HepG2 (cell line): ENCODE measurements around the gene TANGO6. TPM values are rescaled to one million over a fixed set of nuclear protein-coding genes. Genes with fewer than 3 reads are reported as not detected.
"Not testable (repeated sequence)": the region's sequence is repeated elsewhere in the genome, so short reads cannot be mapped to it uniquely, and the experiment has no call there.

ENCODE experiments used
- ATAC-seq: fragments of 200-7000 bp; cut with Tn5 transposase; 3 replicates; pipeline ENCODE4 v1.9.1; 2020; ENCODE audit warnings: mild to moderate bottlenecking, moderate library complexity
- BruUV-seq: library from RNA; stranded (reverse); fragments of 400-500 nt; replicated peaks from 2 replicates; lab custom pipeline; 2021; lab: Mats Ljungman, UMichigan
- CTCF ChIA-PET: fragments of 300-600 bp; formaldehyde crosslinking; extraction: SDS; loops from one replicate; lab custom pipeline; 2021; ENCODE audit warnings: low total read pairs, inconsistent platforms, low intra/inter-chr PET ratio; lab: Yijun Ruan, JAX
- POLR2A ChIA-PET: fragments of 350-600 bp; sonication (Branson Sonifier 250); formaldehyde crosslinking; loops from one replicate; lab custom pipeline; 2020; ENCODE audit warnings: antibody characterized with exemption, inconsistent platforms; lab: Yijun Ruan, JAX
- DNase-seq: peaks from one replicate; pipeline ENCODE4 v3.0.0-alpha.2; 2015; ENCODE audit warnings: low spot score
- FAIRE-seq: peaks from 3 replicates; lab custom pipeline; 2011; peaks lifted over from hg19 to GRCh38; lab: Jason Lieb, UNC
- H2AFZ ChIP-seq: one replicate; pipeline ENCODE4 v1.6.1; 2011; ENCODE audit warnings: low read length, inconsistent platforms
- H3K27ac ChIP-seq: fragments of 300-600 bp; 3 replicates; pipeline ENCODE4 v1.8.0; 2011; ENCODE audit warnings: mixed run types, mild to moderate bottlenecking, mixed read lengths, low read length, inconsistent platforms; ENCODE audit not compliant: insufficient read depth; ENCODE audit errors: extremely low read length
- H3K27me3 ChIP-seq, 2 experiments: fragments of 200-600 bp in 1 of 2; 2 replicates in 1 of 2; 3 replicates in 1 of 2; pipeline versions ENCODE4 v1.6.0 to v1.8.0; 2011; ENCODE audit warnings: low read length in 2 of 2, mild to moderate bottlenecking in 2 of 2, moderate library complexity in 2 of 2, inconsistent platforms in 1 of 2; ENCODE audit not compliant: insufficient read depth in 2 of 2, control insufficient read depth in 1 of 2
- H3K36me3 ChIP-seq, 2 experiments: fragments of 200-600 bp in 1 of 2; replicated peaks in 1 of 2; 2 replicates in 1 of 2; 3 replicates in 1 of 2; pipeline versions ENCODE4 v1.5.1 to v1.8.0; 2011; ENCODE audit warnings: low read length in 2 of 2, inconsistent platforms in 1 of 2; ENCODE audit not compliant: insufficient read depth in 2 of 2, control insufficient read depth in 1 of 2
- H3K4me1 ChIP-seq: 2 replicates; pipeline ENCODE4 v1.5.1; 2012; ENCODE audit warnings: low read length, inconsistent platforms; ENCODE audit not compliant: insufficient read depth
- H3K4me2 ChIP-seq: 2 replicates; pipeline ENCODE4 v1.6.0; 2011; ENCODE audit warnings: low read depth, low read length, inconsistent platforms
- H3K4me3 ChIP-seq, 3 experiments: fragments of 200-600 bp in 1 of 3; sonication (generic), shearing (Covaris generic) in 1 of 3; replicated peaks in 1 of 3; 2 replicates each; pipeline ENCODE4 v1.5.1; 2011 to 2016; ENCODE audit warnings: low read length in 3 of 3, inconsistent platforms in 2 of 3, low read depth in 2 of 3, mild to moderate bottlenecking in 2 of 3, control low read depth in 1 of 3, mixed read lengths in 1 of 3; ENCODE audit not compliant: insufficient read depth in 1 of 3
- H3K79me2 ChIP-seq: one replicate; pipeline ENCODE4 v1.6.1; 2011; ENCODE audit warnings: low read length, inconsistent platforms; ENCODE audit not compliant: insufficient read depth
- H3K9ac ChIP-seq: 2 replicates; pipeline ENCODE4 v1.6.0; 2011; ENCODE audit warnings: mild to moderate bottlenecking, low read depth, low read length, inconsistent platforms; ENCODE audit not compliant: insufficient read depth
- H3K9me3 ChIP-seq: 2 replicates; pipeline ENCODE4 v1.5.1; 2012; ENCODE audit warnings: mild to moderate bottlenecking, low read length
- H4K20me1 ChIP-seq: 2 replicates; pipeline ENCODE4 v1.6.0; 2011; ENCODE audit warnings: inconsistent platforms, mild to moderate bottlenecking, low read length, moderate library complexity; ENCODE audit not compliant: insufficient read depth
- HOXA9 ChIP-seq: sonication (generic); formaldehyde crosslinking; IDR thresholded peaks from 2 replicates; pipeline ENCODE4 v1.8.1; 2022; ENCODE audit warnings: missing genetic modification reagents, mild to moderate bottlenecking, moderate library complexity, borderline replicate concordance
- NCOA5 ChIP-seq: sonication (generic); formaldehyde crosslinking; IDR thresholded peaks from 2 replicates; pipeline ENCODE4 v1.4.0; 2020; ENCODE audit warnings: missing genetic modification reagents
- RAD21 ChIP-seq: fragments of 450-650 bp; formaldehyde crosslinking; IDR thresholded peaks from 2 replicates; pipeline ENCODE4 v1.5.0; 2020; ENCODE audit warnings: mild to moderate bottlenecking
- RFX5 ChIP-seq: IDR thresholded peaks from 2 replicates; pipeline ENCODE4 v1.6.1; 2011; ENCODE audit warnings: low read depth, low read length, improper control_type of control experiment
- SAP130 ChIP-seq: IDR thresholded peaks from 2 replicates; pipeline ENCODE4 v1.6.1; 2016; ENCODE audit warnings: low read depth
- SMC3 ChIP-seq: IDR thresholded peaks from 2 replicates; pipeline ENCODE4 v1.6.1; 2011; ENCODE audit warnings: low read length, improper control_type of control experiment
- STAG1 ChIP-seq: sonication (generic); formaldehyde crosslinking; IDR thresholded peaks from 2 replicates; pipeline ENCODE4 v1.4.0; 2020; ENCODE audit warnings: missing genetic modification reagents
- YEATS4 ChIP-seq: sonication (generic); formaldehyde crosslinking; IDR thresholded peaks from 2 replicates; pipeline ENCODE4 v1.4.0; 2020; ENCODE audit warnings: missing genetic modification reagents, borderline replicate concordance
- ZEB1 ChIP-seq: IDR thresholded peaks from 2 replicates; pipeline ENCODE4 v1.6.1; 2012; ENCODE audit warnings: mild to moderate bottlenecking, low read depth, inconsistent platforms; ENCODE audit not compliant: insufficient replicate concordance
- ZMYM2 ChIP-seq: sonication (generic); formaldehyde crosslinking; IDR thresholded peaks from 2 replicates; pipeline ENCODE4 v1.8.0; 2022; ENCODE audit warnings: mild to moderate bottlenecking, missing genetic modification reagents
- WGBS: methylation state at CpG from one replicate; pipeline ENCODE4 v1.1.6; 2017; ENCODE audit warnings: low lambda C conversion rate; 5-methylcytosine and 5-hydroxymethylcytosine counted together
- in situ Hi-C: cut with HindIII; loops from 2 replicates; pipeline ENCODE4 v1.10.0; 2017; ENCODE audit warnings: low pct_unique_long_range_greater_than_20kb; ENCODE audit not compliant: extremely low pct_ligation_motif_present
- intact Hi-C: fragments of 100-400 bp; cut with micrococcal nuclease; formaldehyde crosslinking; loops from one replicate; pipeline ENCODE4 v1.10.0; 2022; ENCODE audit not compliant: unreplicated experiment
- polyA plus RNA-seq, 8 experiments: library from polyadenylated mRNA; depleted of rRNA in 3 of 8; stranded (reverse) in 7 of 8; unstranded in 1 of 8; fragments of >200 nt; fragmentation: Illumina TruSeq in 4 of 8; extraction: Trizol in 4 of 8; gene quantifications; 2 replicates each; pipeline versions ENCODE4 v1.2.1 to v1.2.3, GENCODE V29; 2011 to 2016; ENCODE audit warnings: low read depth in 4 of 8, missing spikeins in 1 of 8, mixed read lengths in 1 of 8; ENCODE audit not compliant: insufficient read depth in 1 of 8
- total RNA-seq, 5 experiments: library from RNA; depleted of rRNA; stranded (reverse); fragments of >200 nt; fragmentation: Illumina TruSeq; extraction: Trizol; gene quantifications; 2 replicates each; pipeline ENCODE4 v1.2.3, GENCODE V29; 2016; ENCODE audit warnings: low read depth in 1 of 5
- TF ChIP-seq, protein P1 (sequence below): sonication (generic); formaldehyde crosslinking; IDR thresholded peaks from 2 replicates; pipeline ENCODE4 v1.5.0; 2020; ENCODE audit warnings: mild to moderate bottlenecking, missing genetic modification reagents, moderate library complexity
- TF ChIP-seq, protein P2 (sequence below): sonication (generic); formaldehyde crosslinking; conservative IDR thresholded peaks from 2 replicates; pipeline ENCODE4 v1.8.0; 2022; ENCODE audit warnings: mild to moderate bottlenecking, moderate library complexity, missing genetic modification reagents
- TF ChIP-seq, protein P3 (sequence below): sonication (generic); formaldehyde crosslinking; IDR thresholded peaks from 2 replicates; pipeline ENCODE4 v1.5.0; 2020; ENCODE audit warnings: mild to moderate bottlenecking, missing genetic modification reagents

Gene TANGO6
- total and polyA plus RNA-seq, 2 of the 13 experiments (the other 11 are each of a cell fraction or from before 2014, with no cell fraction given) = 7.2 to 13.3 TPM

DNA sequence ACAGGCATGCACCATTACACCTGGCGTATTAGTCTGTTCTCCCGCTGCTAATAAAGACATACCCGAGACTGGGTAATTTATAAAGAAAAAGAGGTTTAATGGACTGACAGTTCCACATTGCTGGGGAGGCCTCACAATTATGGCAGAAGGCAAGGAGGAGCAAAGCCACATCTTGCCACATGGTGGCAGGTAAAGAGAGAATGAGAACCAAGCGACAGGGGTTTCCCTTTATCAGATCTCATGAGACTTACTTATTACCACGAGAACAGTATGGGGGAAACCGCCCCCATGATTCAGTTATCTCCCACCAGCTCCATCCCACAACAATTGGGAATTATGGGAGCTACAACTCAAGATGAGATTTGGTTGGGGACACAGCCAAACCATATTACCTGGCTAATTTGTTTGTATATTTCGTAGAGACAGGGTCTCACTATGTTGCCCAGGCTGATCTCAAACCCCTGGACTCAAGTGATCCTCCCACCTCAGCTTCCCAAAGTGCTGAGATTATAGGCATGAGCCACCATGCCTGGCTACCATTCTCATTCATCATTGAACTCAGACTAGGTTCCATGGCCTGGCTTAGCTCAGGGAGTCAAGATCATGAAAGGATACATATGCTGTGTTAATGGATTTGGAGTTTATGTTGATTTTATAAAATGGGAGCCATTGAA lies 147.0 kb downstream of the TANGO6 start:
- WGBS = 88% methylated on average over 7 of the region's 7 CpGs
- H2AFZ ChIP-seq, DNase-seq, ATAC-seq, H3K27me3 ChIP-seq, H3K27ac ChIP-seq, H3K79me2 ChIP-seq: not testable (repeated sequence)
- in situ Hi-C loops = loop anchor here (10.0 kb wide), 1 partner anchor 114 kb away; the partner anchor contains the start of gene HAS3
- TF ChIP-seq RAD21 (CRISPR knock-in tag) = peak; percentile 38; the same call in 1 of the 2 replicates
- TF ChIP-seq HOXA9 = 0 out of 2 replicates have a peak, but pooled peaks have one; percentile 43
- TF ChIP-seq, protein P1, sequence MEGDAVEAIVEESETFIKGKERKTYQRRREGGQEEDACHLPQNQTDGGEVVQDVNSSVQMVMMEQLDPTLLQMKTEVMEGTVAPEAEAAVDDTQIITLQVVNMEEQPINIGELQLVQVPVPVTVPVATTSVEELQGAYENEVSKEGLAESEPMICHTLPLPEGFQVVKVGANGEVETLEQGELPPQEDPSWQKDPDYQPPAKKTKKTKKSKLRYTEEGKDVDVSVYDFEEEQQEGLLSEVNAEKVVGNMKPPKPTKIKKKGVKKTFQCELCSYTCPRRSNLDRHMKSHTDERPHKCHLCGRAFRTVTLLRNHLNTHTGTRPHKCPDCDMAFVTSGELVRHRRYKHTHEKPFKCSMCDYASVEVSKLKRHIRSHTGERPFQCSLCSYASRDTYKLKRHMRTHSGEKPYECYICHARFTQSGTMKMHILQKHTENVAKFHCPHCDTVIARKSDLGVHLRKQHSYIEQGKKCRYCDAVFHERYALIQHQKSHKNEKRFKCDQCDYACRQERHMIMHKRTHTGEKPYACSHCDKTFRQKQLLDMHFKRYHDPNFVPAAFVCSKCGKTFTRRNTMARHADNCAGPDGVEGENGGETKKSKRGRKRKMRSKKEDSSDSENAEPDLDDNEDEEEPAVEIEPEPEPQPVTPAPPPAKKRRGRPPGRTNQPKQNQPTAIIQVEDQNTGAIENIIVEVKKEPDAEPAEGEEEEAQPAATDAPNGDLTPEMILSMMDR = peak; percentile 34
- TF ChIP-seq STAG1 = peak; percentile 48
- TF ChIP-seq SMC3 = peak; percentile 4; the same call in 1 of the 2 replicates
- TF ChIP-seq, all 625 proteins: peak for 5; not testable (repeated sequence) for 620
- H3K4me1 ChIP-seq = peaks cover 36% of the 10 kb centered on the region
- not testable (repeated sequence) for H3K4me3 ChIP-seq, H3K4me2 ChIP-seq, FAIRE-seq, H3K9ac ChIP-seq, H3K9me3 ChIP-seq, H3K36me3 ChIP-seq, H4K20me1 ChIP-seq, BruUV-seq
- intact Hi-C loops = loop anchor here (5.0 to 10.0 kb wide), 3 partner anchors 42 to 146 kb away; partner anchors contain the start of genes HAS3 and TANGO6
- ChIA-PET POLR2A (interaction anchor here (0.9 kb wide), 1 partner anchor 14 kb away, joined by 3 read pairs; no protein-coding TSS in a partner anchor), CTCF (interaction anchor here (1.5 kb wide), 1 partner anchor 133 kb away, joined by 5 read pairs; no protein-coding TSS in a partner anchor)

DNA sequence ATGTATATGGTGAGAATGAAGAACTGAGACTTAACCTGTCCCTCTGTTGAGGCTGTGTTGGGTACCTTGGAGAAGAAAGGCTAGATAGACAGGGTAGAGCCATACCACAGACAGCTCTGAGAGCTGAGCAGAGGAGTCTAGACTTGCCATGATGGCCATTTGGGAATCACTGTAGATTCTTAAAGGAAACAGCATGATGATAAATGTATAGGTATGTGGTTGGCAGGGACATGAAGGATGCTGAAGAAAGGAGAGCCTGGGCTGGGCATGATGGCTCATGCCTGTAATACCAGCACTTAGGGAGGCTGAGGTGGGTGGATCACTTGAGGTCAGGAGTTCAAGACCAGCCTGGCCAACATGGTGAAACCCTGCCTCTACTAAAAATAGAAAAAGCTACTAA lies 147.7 kb downstream of the TANGO6 start:
- no peak overlapping the region for H3K4me3 ChIP-seq
- H3K79me2 ChIP-seq = no peaks in the 10 kb centered on the region
- DNase-seq = no peak
- H3K27ac ChIP-seq = no peak overlapping the region
- no peak overlapping the region for H3K4me2 ChIP-seq
- in situ Hi-C loops = loop anchor here (10.0 kb wide), 1 partner anchor 114 kb away; the partner anchor contains the start of gene HAS3
- ChIA-PET CTCF (no interaction called here), POLR2A (no interaction called here)
- intact Hi-C loops = loop anchor here (5.0 to 10.0 kb wide), 3 partner anchors 41 to 146 kb away; partner anchors contain the start of genes HAS3 and TANGO6
- no TSS peak for BruUV-seq
- no peaks in the 10 kb centered on the region for H4K20me1 ChIP-seq
- H3K36me3 ChIP-seq = no peaks in the 10 kb centered on the region
- FAIRE-seq = no peak
- H3K4me1 ChIP-seq = peaks cover 43% of the 10 kb centered on the region
- H3K27me3 ChIP-seq = no peaks in the 10 kb centered on the region
- no peak overlapping the region for H3K9ac ChIP-seq
- no peak overlapping the region for H2AFZ ChIP-seq
- ATAC-seq = no peak
- H3K9me3 ChIP-seq = no peaks in the 10 kb centered on the region
- no peak for TF ChIP-seq RFX5
- TF ChIP-seq SAP130 (CRISPR knock-in tag) = no peak
- TF ChIP-seq, protein P2, sequence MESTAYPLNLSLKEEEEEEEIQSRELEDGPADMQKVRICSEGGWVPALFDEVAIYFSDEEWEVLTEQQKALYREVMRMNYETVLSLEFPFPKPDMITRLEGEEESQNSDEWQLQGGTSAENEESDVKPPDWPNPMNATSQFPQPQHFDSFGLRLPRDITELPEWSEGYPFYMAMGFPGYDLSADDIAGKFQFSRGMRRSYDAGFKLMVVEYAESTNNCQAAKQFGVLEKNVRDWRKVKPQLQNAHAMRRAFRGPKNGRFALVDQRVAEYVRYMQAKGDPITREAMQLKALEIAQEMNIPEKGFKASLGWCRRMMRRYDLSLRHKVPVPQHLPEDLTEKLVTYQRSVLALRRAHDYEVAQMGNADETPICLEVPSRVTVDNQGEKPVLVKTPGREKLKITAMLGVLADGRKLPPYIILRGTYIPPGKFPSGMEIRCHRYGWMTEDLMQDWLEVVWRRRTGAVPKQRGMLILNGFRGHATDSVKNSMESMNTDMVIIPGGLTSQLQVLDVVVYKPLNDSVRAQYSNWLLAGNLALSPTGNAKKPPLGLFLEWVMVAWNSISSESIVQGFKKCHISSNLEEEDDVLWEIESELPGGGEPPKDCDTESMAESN = no peak
- no peak for TF ChIP-seq NCOA5 (CRISPR knock-in tag)
- TF ChIP-seq, protein P3, sequence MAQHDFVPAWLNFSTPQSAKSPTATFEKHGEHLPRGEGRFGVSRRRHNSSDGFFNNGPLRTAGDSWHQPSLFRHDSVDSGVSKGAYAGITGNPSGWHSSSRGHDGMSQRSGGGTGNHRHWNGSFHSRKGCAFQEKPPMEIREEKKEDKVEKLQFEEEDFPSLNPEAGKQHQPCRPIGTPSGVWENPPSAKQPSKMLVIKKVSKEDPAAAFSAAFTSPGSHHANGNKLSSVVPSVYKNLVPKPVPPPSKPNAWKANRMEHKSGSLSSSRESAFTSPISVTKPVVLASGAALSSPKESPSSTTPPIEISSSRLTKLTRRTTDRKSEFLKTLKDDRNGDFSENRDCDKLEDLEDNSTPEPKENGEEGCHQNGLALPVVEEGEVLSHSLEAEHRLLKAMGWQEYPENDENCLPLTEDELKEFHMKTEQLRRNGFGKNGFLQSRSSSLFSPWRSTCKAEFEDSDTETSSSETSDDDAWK (CRISPR knock-in tag) = no peak
- no peak for TF ChIP-seq ZEB1
- TF ChIP-seq YEATS4 (CRISPR knock-in tag) = no peak
- no peak for TF ChIP-seq ZMYM2 (CRISPR knock-in tag)
